Measurements from ENCODE around the gene CCDC86.
A peak's percentile ranks its signal among the peaks of the same experiment; 100 is the strongest.

Gene CCDC86

GRCh38 chr11:60899046-60899936 lies 57.4 kb downstream of the CCDC86 start:
- DNase-seq: peak; percentile 21

GRCh38 chr11:60899977-60900376 lies 58.1 kb downstream of the CCDC86 start:
- no peak for DNase-seq
